WI38 (cell line): ENCODE results near the gene NFASC.

ENCODE experiments used
- H3K4me3 ChIP-seq: 2 replicates; pipeline ENCODE4 v1.5.1; 2011; ENCODE audit warnings: low read depth, mild to moderate bottlenecking, control low read depth, low read length
- CTCF ChIP-seq: IDR thresholded peaks from 2 replicates; pipeline ENCODE4 v1.5.1; 2012; ENCODE audit warnings: low read depth, mild to moderate bottlenecking, control low read depth, low read length

NFASC gene

GRCh38 chr1:204854286-204854685 is 16.4 kb upstream of the NFASC start:
- H3K4me3 ChIP-seq, result no peak overlapping the region

GRCh38 chr1:204858363-204858821 is 12.3 kb upstream of the NFASC start:
- no peak for TF ChIP-seq CTCF
- no peak overlapping the region for H3K4me3 ChIP-seq

More at GRCh38 chr1:204854286-204854685, 16.4 kb upstream of the NFASC start:
- TF ChIP-seq CTCF, result no peak

- no peak for TF ChIP-seq CTCF
- H3K4me3 ChIP-seq, result no peak overlapping the region
Measured at GRCh38 chr1:204859861-204860267, 10.8 kb upstream of the NFASC start.

GRCh38 chr1:204863024-204863423 is 7.6 kb upstream of the NFASC start:
- TF ChIP-seq CTCF, result no peak

GRCh38 chr1:204863730-204864129 is 6.9 kb upstream of the NFASC start:
- no peak for TF ChIP-seq CTCF
- no peak overlapping the region for H3K4me3 ChIP-seq

More at GRCh38 chr1:204863024-204863423, 7.6 kb upstream of the NFASC start:
- H3K4me3 ChIP-seq, result no peak overlapping the region

GRCh38 chr1:204866051-204866596 is 4.5 kb upstream of the NFASC start:
- H3K4me3 ChIP-seq, result no peak overlapping the region
- TF ChIP-seq CTCF, result no peak

- H3K4me3 ChIP-seq, result no peak overlapping the region
- TF ChIP-seq CTCF, result no peak
Measured at GRCh38 chr1:204867203-204867602, 3.5 kb upstream of the NFASC start.
